ENCODE data around the gene UBE3C.

DNA sequence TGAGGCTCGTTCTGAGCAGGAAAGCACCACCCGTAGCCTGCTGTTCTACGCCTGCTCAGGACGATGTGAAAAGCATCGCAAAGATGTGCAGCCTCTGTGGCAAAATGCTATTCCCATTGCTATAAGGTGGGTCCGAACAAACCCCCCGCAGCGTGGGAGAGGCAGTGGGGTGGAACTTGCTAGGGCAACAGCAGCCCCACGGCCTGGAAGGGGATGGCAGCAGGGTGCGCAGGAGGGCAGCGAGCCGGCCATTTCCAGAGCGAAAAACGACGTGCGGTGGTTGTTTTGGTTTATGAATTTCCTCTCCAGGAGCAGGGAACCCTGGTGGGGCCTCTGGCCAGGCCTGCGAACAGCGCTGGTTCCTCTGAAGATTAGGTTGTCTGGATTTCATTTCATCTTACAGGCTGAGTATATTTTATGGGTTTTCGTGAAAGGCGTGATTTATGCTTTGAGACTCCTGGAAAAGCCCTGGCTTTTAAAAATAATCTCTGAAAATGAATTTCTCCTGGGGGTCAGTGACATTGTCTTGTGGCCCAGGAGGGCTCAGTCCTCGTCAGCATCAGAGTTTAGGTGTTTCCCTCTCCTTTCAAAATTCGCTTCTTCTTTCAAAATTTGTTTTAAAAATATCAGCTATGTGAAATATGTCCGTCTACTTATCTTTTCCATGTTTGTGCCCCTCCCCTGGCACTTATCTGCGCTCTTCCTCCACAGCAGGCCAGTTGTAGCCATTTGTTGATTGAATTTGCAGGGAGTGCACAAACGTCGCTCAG lies 42.3 kb upstream of the UBE3C start:
- TF ChIP-seq, protein P1, sequence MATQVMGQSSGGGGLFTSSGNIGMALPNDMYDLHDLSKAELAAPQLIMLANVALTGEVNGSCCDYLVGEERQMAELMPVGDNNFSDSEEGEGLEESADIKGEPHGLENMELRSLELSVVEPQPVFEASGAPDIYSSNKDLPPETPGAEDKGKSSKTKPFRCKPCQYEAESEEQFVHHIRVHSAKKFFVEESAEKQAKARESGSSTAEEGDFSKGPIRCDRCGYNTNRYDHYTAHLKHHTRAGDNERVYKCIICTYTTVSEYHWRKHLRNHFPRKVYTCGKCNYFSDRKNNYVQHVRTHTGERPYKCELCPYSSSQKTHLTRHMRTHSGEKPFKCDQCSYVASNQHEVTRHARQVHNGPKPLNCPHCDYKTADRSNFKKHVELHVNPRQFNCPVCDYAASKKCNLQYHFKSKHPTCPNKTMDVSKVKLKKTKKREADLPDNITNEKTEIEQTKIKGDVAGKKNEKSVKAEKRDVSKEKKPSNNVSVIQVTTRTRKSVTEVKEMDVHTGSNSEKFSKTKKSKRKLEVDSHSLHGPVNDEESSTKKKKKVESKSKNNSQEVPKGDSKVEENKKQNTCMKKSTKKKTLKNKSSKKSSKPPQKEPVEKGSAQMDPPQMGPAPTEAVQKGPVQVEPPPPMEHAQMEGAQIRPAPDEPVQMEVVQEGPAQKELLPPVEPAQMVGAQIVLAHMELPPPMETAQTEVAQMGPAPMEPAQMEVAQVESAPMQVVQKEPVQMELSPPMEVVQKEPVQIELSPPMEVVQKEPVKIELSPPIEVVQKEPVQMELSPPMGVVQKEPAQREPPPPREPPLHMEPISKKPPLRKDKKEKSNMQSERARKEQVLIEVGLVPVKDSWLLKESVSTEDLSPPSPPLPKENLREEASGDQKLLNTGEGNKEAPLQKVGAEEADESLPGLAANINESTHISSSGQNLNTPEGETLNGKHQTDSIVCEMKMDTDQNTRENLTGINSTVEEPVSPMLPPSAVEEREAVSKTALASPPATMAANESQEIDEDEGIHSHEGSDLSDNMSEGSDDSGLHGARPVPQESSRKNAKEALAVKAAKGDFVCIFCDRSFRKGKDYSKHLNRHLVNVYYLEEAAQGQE (IDR thresholded peaks at IDR 0.05; ENCODE audit: insufficient replicate concordance, low read depth): no peak
- TF ChIP-seq, protein P2, sequence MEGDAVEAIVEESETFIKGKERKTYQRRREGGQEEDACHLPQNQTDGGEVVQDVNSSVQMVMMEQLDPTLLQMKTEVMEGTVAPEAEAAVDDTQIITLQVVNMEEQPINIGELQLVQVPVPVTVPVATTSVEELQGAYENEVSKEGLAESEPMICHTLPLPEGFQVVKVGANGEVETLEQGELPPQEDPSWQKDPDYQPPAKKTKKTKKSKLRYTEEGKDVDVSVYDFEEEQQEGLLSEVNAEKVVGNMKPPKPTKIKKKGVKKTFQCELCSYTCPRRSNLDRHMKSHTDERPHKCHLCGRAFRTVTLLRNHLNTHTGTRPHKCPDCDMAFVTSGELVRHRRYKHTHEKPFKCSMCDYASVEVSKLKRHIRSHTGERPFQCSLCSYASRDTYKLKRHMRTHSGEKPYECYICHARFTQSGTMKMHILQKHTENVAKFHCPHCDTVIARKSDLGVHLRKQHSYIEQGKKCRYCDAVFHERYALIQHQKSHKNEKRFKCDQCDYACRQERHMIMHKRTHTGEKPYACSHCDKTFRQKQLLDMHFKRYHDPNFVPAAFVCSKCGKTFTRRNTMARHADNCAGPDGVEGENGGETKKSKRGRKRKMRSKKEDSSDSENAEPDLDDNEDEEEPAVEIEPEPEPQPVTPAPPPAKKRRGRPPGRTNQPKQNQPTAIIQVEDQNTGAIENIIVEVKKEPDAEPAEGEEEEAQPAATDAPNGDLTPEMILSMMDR (IDR thresholded peaks at IDR 0.05; ENCODE audit: insufficient read depth, low read length): no peak
- no peak for TF ChIP-seq POLR2AphosphoS5 (IDR thresholded peaks at IDR 0.05; ENCODE audit: low read depth)
- TF ChIP-seq GABPA (IDR thresholded peaks at IDR 0.05; ENCODE audit: low read depth): no peak
- no peak for TF ChIP-seq SPI1 (IDR thresholded peaks at IDR 0.05; ENCODE audit: borderline replicate concordance, low read depth)
